Measurements from ENCODE around the gene SSBP4.

DNA sequence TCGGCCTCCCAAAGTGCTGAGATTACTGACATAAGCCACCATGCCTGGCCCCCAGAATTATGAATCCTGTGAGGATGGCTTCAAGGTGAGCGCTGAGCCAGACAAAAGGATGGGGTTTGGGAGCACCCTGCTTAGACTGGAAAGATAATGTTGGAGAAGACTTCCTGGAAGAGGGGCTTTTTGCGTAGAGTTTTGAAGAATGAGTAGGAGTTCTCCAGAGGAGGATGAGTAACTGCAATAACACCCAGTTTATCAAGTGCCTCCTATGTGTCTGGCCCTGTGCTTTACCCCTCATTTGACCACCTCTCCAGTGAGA, 33.9 kb upstream of the SSBP4 start:
- TF ChIP-seq POLR2A (IDR thresholded peaks at IDR 0.05) (no peak), CTCF (IDR thresholded peaks at IDR 0.05) (no peak)

Measured in testis (tissue), 2 donors.